Measurements from ENCODE around the gene FNDC3B. TPM values are rescaled to one million over a fixed set of nuclear protein-coding genes. Genes with fewer than 3 reads are reported as not detected.

Gene FNDC3B
- total and polyA plus RNA-seq, 2 of the 8 experiments (the other 6 are each of a cell fraction or from before 2014, with no cell fraction given): 14.1 to 44.4 TPM

GRCh38 chr3:172177803-172178316 is 138.5 kb downstream of the FNDC3B start:
- Histone ChIP-seq H2AK5ac (ENCODE audit: low read depth, low read length) (peak overlapping the region; percentile 77), H3K9ac (replicated peaks in 1 of 4; ENCODE audit: extremely low read depth in 1 of 4, low read depth in 3 of 4, low read length in 3 of 4) (no peak overlapping the region), H2BK20ac (ENCODE audit: low read length) (no peak overlapping the region), H3K4me3 (ENCODE audit: extremely low read depth in 1 of 4, insufficient read depth in 2 of 4, low read depth in 3 of 4, low read length in 4 of 4) (no peak overlapping the region), H3K36me3 (ENCODE audit: control insufficient read depth in 2 of 4, insufficient read depth in 4 of 4, low read length in 3 of 4) (no peaks in the 10 kb centered on the region; a peak in 1 of 8 replicates), H3K4ac (replicated peaks; ENCODE audit: insufficient read length, low read depth, low read length) (no peak overlapping the region), H4K5ac (ENCODE audit: insufficient read length, low read depth, low read length) (no peak overlapping the region), H3K18ac (ENCODE audit: extremely low read depth, low read length) (no peak overlapping the region), H3K23ac (ENCODE audit: insufficient read length) (no peak overlapping the region), H3K56ac (replicated peaks; ENCODE audit: insufficient read length, low read depth, low read length) (no peak overlapping the region), H2BK5ac (ENCODE audit: low read depth, low read length) (peak overlapping the region; percentile 13; the same call in 1 of the 2 replicates), H2BK120ac (replicated peaks; ENCODE audit: low read depth, low read length) (no peak overlapping the region), H4K8ac (ENCODE audit: extremely low read depth, insufficient read depth, low read length) (no peak overlapping the region), H2BK12ac (ENCODE audit: low read depth, low read length) (no peak overlapping the region), H3K4me2 (ENCODE audit: insufficient read depth in 1 of 2, low read depth in 2 of 2, low read length in 2 of 2) (no peak overlapping the region), H3K14ac (ENCODE audit: insufficient read length) (no peak overlapping the region), H4K91ac (replicated peaks; ENCODE audit: insufficient read length, low read length) (no peak overlapping the region), H2AFZ (ENCODE audit: low read length) (no peak overlapping the region), H3K79me1 (ENCODE audit: low read depth, low read length) (peaks cover 5% of the 10 kb centered on the region; the same call in 1 of the 2 replicates), H3K23me2 (ENCODE audit: low read depth, low read length) (no peaks in the 10 kb centered on the region), H3K4me1 (replicated peaks in 1 of 4; ENCODE audit: control insufficient read depth in 3 of 4, insufficient read depth in 4 of 4, low read length in 3 of 4) (peaks cover 11 to 29% (median 13%) of the 10 kb centered on the region in 4 experiments; a peak in 6 of 7 replicates), H3K27me3 (replicated peaks in 1 of 4; ENCODE audit: control insufficient read depth in 3 of 4, extremely low read depth in 1 of 4, insufficient read depth in 3 of 4, low read length in 3 of 4) (no peaks in the 10 kb centered on the region), H3K27ac (ENCODE audit: low read depth, low read length) (no peak overlapping the region), H3K79me2 (ENCODE audit: control insufficient read depth in 1 of 2, insufficient read depth in 2 of 2, low read length in 2 of 2) (peaks cover 11 to 57% of the 10 kb centered on the region in 2 experiments), H4K20me1 (replicated peaks in 1 of 2; ENCODE audit: control insufficient read depth in 1 of 2, insufficient read depth in 2 of 2, low read length in 2 of 2) (peaks cover 0 to 4% of the 10 kb centered on the region in 2 experiments), H2BK15ac (ENCODE audit: low read length) (no peak overlapping the region), H3K9me3 (ENCODE audit: insufficient read depth in 2 of 2, low read depth in 1 of 2, low read length in 1 of 2) (no peaks in the 10 kb centered on the region)
- ChIA-PET CTCF (ENCODE audit: partially characterized antibody) (interaction anchor here (1.2 to 2.9 kb wide), 3 partner anchors 8 to 19 kb away, joined by 4 to 9 read pairs (median 6); no protein-coding TSS in a partner anchor), POLR2A (ENCODE audit: partially characterized antibody) (interaction anchor here (0.8 kb wide), 1 partner anchor 137 kb away, joined by 3 read pairs; no protein-coding TSS in a partner anchor)
- no peak for FAIRE-seq
- 86% methylated on average over 2 of the region's 2 CpGs; no CpG with 5 or more reads in 1 of the 2 experiments for WGBS, 2 experiments (ENCODE audit: extremely low coverage in 1 of 2, insufficient coverage in 1 of 2, insufficient read length in 1 of 2, insufficient replicate concordance in 2 of 2, low coverage in 1 of 2, low lambda C conversion rate in 2 of 2, missing lambda C conversion rate in 1 of 2)
- no peak for DNase-seq (ENCODE audit: low read depth in 1 of 2, low spot score in 2 of 2)
- no peak for TF ChIP-seq TBP (IDR thresholded peaks at IDR 0.05; ENCODE audit: low read depth, low read length)
- TF ChIP-seq CHD1 (IDR thresholded peaks at IDR 0.05; ENCODE audit: low read depth, low read length): no peak
- TF ChIP-seq RFX5 (IDR thresholded peaks at IDR 0.05; ENCODE audit: borderline replicate concordance, low read depth, low read length): no peak
- TF ChIP-seq GTF2F1 (IDR thresholded peaks at IDR 0.05; ENCODE audit: borderline replicate concordance, low read depth, low read length): no peak
- no peak for TF ChIP-seq CBX5 (IDR thresholded peaks at IDR 0.05; ENCODE audit: low read depth, low read length)
- no peak for TF ChIP-seq TAF1 (IDR thresholded peaks at IDR 0.05; ENCODE audit: low read depth, low read length)
- TF ChIP-seq RAD21 (IDR thresholded peaks at IDR 0.05 in 1 of 2, conservative IDR thresholded peaks at IDR 0.05 in 1 of 2; ENCODE audit: low read depth in 2 of 2, low read length in 2 of 2): no peak
- no peak for TF ChIP-seq JUN (IDR thresholded peaks at IDR 0.05; ENCODE audit: low read depth, low read length)
- no peak for TF ChIP-seq CTBP2 (IDR thresholded peaks at IDR 0.05; ENCODE audit: borderline replicate concordance, insufficient read depth, insufficient read length, low read length)
- no peak for TF ChIP-seq SRF (IDR thresholded peaks at IDR 0.05; ENCODE audit: low read depth, low read length)
- TF ChIP-seq SIRT6 (IDR thresholded peaks at IDR 0.05; ENCODE audit: low read length): no peak
- no peak for TF ChIP-seq EZH2 (IDR thresholded peaks at IDR 0.05; ENCODE audit: low read depth, low read length, severe bottlenecking)
- TF ChIP-seq POU5F1 (IDR thresholded peaks at IDR 0.05; ENCODE audit: low read depth, low read length): no peak
- no peak for TF ChIP-seq PHF8 (conservative IDR thresholded peaks at IDR 0.05; ENCODE audit: low read depth, low read length)
